Heart right ventricle (tissue), 16 donors: ENCODE measurements around the gene APPL2. TPM values are rescaled to one million over a fixed set of nuclear protein-coding genes. Genes with fewer than 3 reads are reported as not detected.

Experiments
- ATAC-seq, 8 donors: fragments of 200-7000 bp; cut with Tn5 transposase; one replicate each; pipeline ENCODE4 v1.9.1; 2020; ENCODE audit warnings: mild to moderate bottlenecking in 8 of 8, moderate library complexity in 8 of 8, moderate number of reproducible peaks in 1 of 8
- DNase-seq, 2 donors: peaks; one replicate each; pipeline ENCODE4 v3.0.0-alpha.2; 2020
- H3K27ac ChIP-seq, 10 donors: fragments of 200-600 bp; sonication (generic) in 2 of 10; one replicate each; pipeline versions ENCODE4 v1.5.0 to v1.8.0; 2020 to 2022; ENCODE audit warnings: mild to moderate bottlenecking in 3 of 10
- H3K27me3 ChIP-seq, 7 donors: fragments of 200-600 bp; one replicate each; pipeline ENCODE4 v1.8.0; 2021 to 2022; ENCODE audit warnings: mild to moderate bottlenecking in 2 of 7
- H3K36me3 ChIP-seq, 9 donors: fragments of 200-600 bp; sonication (generic) in 1 of 9; one replicate each; pipeline versions ENCODE4 v1.5.0 to v1.8.0; 2020 to 2022; ENCODE audit warnings: mild to moderate bottlenecking in 2 of 9
- H3K4me1 ChIP-seq, 9 donors: fragments of 200-600 bp; sonication (generic) in 1 of 9; one replicate each; pipeline versions ENCODE4 v1.5.0 to v1.8.0; 2020 to 2022; ENCODE audit warnings: mild to moderate bottlenecking in 4 of 9
- H3K4me3 ChIP-seq, 10 donors: fragments of 200-600 bp; sonication (generic) in 2 of 10; one replicate each; pipeline versions ENCODE4 v1.5.0 to v1.8.0; 2020 to 2022; ENCODE audit warnings: mild to moderate bottlenecking in 7 of 10, moderate library complexity in 2 of 10
- H3K9me3 ChIP-seq, 11 donors: fragments of 200-600 bp in 10 of 11; sonication (generic) in 2 of 11; one replicate each; pipeline versions ENCODE4 v1.5.0 to v1.8.0; 2013 to 2022; ENCODE audit warnings: mild to moderate bottlenecking in 2 of 11, control low read depth in 1 of 11, moderate library complexity in 1 of 11
- CTCF ChIP-seq, 9 donors: fragments of 200-600 bp; sonication (generic) in 2 of 9; IDR thresholded peaks; one replicate each; pipeline versions ENCODE4 v1.5.0 to v1.8.0; 2021 to 2022; ENCODE audit warnings: antibody characterized with exemption in 9 of 9, mild to moderate bottlenecking in 5 of 9, moderate library complexity in 1 of 9
- WGBS, 2 donors: extraction: QIAGEN DNeasy Blood & Tissue Kit; methylation state at CpG; one replicate each; pipeline ENCODE4 v1.1.7; 2013; ENCODE audit warnings: inconsistent platforms in 1 of 2; 5-methylcytosine and 5-hydroxymethylcytosine counted together
- intact Hi-C, 10 donors: fragments of 100-400 bp; cut with DNase I; formaldehyde crosslinking; loops; one replicate each; pipeline versions ENCODE4 v1.11.1 to v1.14.2; 2022
- long read RNA-seq, 3 donors: library from polyadenylated mRNA; unstranded; transcript quantifications; one replicate each; pipeline ENCODE4 v2.0.0, GENCODE V29; 2020 to 2021
- polyA plus RNA-seq, 2 donors: library from polyadenylated mRNA; stranded (reverse); fragments of 200-250 nt; gene quantifications; one replicate each; pipeline ENCODE4 v1.2.3, GENCODE V29; 2013
- total RNA-seq, 10 donors: library from RNA; stranded (reverse); fragmentation: NEBNext Ultra II Directional in 3 of 10; extraction: Animal tissue kit (Norgen Biotek cat#: 25700) in 3 of 10; gene quantifications; one replicate each; pipeline versions ENCODE4 v1.2.1 to v1.2.4, GENCODE V29; 2021 to 2023
- donor health status: Arrhythmogenic right ventricular cardiomyopathy.
- donor health status: ischemic (EF 13 %, LVEDD 7.1; RV severe dilation, severe dysfunction).
- donor health status: healthy with polysubstance abuse.
- donor health status: DM: no; HTN: yes; CAD: no.
- donor health status: DM: no; HTN: no; CAD: no.
- donor health status: ischemic (EF 25% LVEDD 6.9; RV normal size, moderate dysfunction).
- donor health status: ischemic (EF 25% LVEDD 5.7; RV mildly dilated, moderate dysfunction).
- donor health status: healthy.
- donor health status: DM: yes; HTN: yes; CAD: no.
- donor health status: Ischemic cardiomyopathy.
- donor health status: ischemic (EF 35%, LVEDD 5.7; RV mildly dilated, moderate dysfunction).
- donor health status: nonischemic (EF 11% LVEDD 7.7; RV severe dilation, severe dysfunction).
- donor health status: DM: yes; HTN: yes; CAD: no.
- donor health status: PGD.
- donor health status: ischemic (EF 29% LVEDD 5.4; RV normal size, mild dysfunction).
- donor health status: nonischemic (EF 23%, LVEDD 6.1; RV moderate dilation, normal function).

The APPL2 gene
- 10 to 100 TPM; 14.1 to 28.9 (median 19.4) TPM for total RNA-seq
- polyA plus RNA-seq, result 10 to 100 TPM in 1 of 2 donors, 1 to 10 TPM in 1; 8.4 to 15.2 TPM
- long read RNA-seq, donor 1, transcript APPL2-201 (21 exons, 3,239 nt), result major isoform, 51 of 71 reads
- long read RNA-seq, donor 1, partial matches to known transcripts, result 2 of 71 reads
- long read RNA-seq, donor 1, other reads (novel, unspliced or antisense), result 15 of 71 reads
- long read RNA-seq, donor 2, transcript APPL2-201 (21 exons, 3,239 nt), result major isoform, 72 of 97 reads
- long read RNA-seq, donor 2, partial matches to known transcripts, result 9 of 97 reads
- long read RNA-seq, donor 2, other reads (novel, unspliced or antisense), result 14 of 97 reads
- long read RNA-seq, donor 3, transcript APPL2-201 (21 exons, 3,239 nt), result major isoform, 62 of 88 reads
- long read RNA-seq, donor 3, partial matches to known transcripts, result 8 of 88 reads
- long read RNA-seq, donor 3, other reads (novel, unspliced or antisense), result 17 of 88 reads

- ATAC-seq (peak; percentile 93 to 98 (median 96)), DNase-seq (peak; percentile 94)
- peaks cover 0 to 7% (median 0%) of the 10 kb centered on the region in 9 donors for H3K36me3 ChIP-seq
- no peaks in the 10 kb centered on the region for H3K9me3 ChIP-seq
- peaks cover 9 to 54% (median 43%) of the 10 kb centered on the region in 9 donors for H3K4me1 ChIP-seq
- H3K4me3 ChIP-seq, result peak within 1 kb of the TSS; percentile 58 to 99 (median 86)
- H3K27me3 ChIP-seq, result no peaks in the 10 kb centered on the region
- TF ChIP-seq CTCF (IDR thresholded peaks at IDR 0.05), result peak; percentile 7 to 57 (median 44)
- H3K27ac ChIP-seq, result peak within 1 kb of the TSS; percentile 91 to 98 (median 96)
- intact Hi-C loops, result no loop called here
- 0 to 1% methylated on average over 74 to 80 of the region's 80 CpGs for WGBS, 2 donors
Measured at GRCh38 chr12:105235732-105236476, at the start of gene APPL2. Gene APPL2 (minus strand): TSS chr12:105236174. CDS start chr12:105236012, 162 bp downstream.

GRCh38 chr12:105285378-105285777 is 49.4 kb upstream of the APPL2 start:
- H3K4me1 ChIP-seq, result no peaks in the 10 kb centered on the region
- ATAC-seq (no peak), DNase-seq (no peak)
- peaks cover 0 to 38% (median 0%) of the 10 kb centered on the region in 7 donors for H3K27me3 ChIP-seq
- no peak overlapping the region for H3K4me3 ChIP-seq
- H3K27ac ChIP-seq, result no peak overlapping the region
- 74 to 86% methylated on average over 1 of the region's 1 CpG for WGBS, 2 donors
- intact Hi-C loops, result loop anchor here in 1 of 10 donors (10.0 kb wide), 1 partner anchor 99 kb away; no protein-coding TSS in a partner anchor
- H3K36me3 ChIP-seq, result no peaks in the 10 kb centered on the region
- H3K9me3 ChIP-seq, result no peaks in the 10 kb centered on the region
- no peak for TF ChIP-seq CTCF (IDR thresholded peaks at IDR 0.05)

GRCh38 chr12:105281694-105282049 is 45.7 kb upstream of the APPL2 start:
- no peak for ATAC-seq
- WGBS, 2 donors, result 92 to 97% methylated on average over 1 of the region's 1 CpG
- no peak for DNase-seq
- TF ChIP-seq CTCF (IDR thresholded peaks at IDR 0.05), result no peak
- Histone ChIP-seq H3K36me3 (no peaks in the 10 kb centered on the region), H3K9me3 (no peaks in the 10 kb centered on the region), H3K4me1 (no peaks in the 10 kb centered on the region), H3K27me3 (peaks cover 0 to 27% (median 0%) of the 10 kb centered on the region in 7 donors), H3K27ac (no peak overlapping the region), H3K4me3 (no peak overlapping the region)
- intact Hi-C loops, result loop anchor here in 2 of 10 donors (5.0 to 10.0 kb wide), 2 partner anchors 101 to 103 kb away; no protein-coding TSS in a partner anchor

GRCh38 chr12:105280966-105281693 is 45.2 kb upstream of the APPL2 start:
- Histone ChIP-seq H3K4me3 (no peak overlapping the region), H3K36me3 (no peaks in the 10 kb centered on the region), H3K9me3 (no peaks in the 10 kb centered on the region), H3K27me3 (peaks cover 0 to 23% (median 0%) of the 10 kb centered on the region in 7 donors), H3K4me1 (no peaks in the 10 kb centered on the region), H3K27ac (no peak overlapping the region)
- DNase-seq, result no peak
- ATAC-seq, result no peak
- intact Hi-C loops, result loop anchor here in 2 of 10 donors (5.0 to 10.0 kb wide), 2 partner anchors 101 to 104 kb away; no protein-coding TSS in a partner anchor
- TF ChIP-seq CTCF (IDR thresholded peaks at IDR 0.05), result no peak
- 78% methylated on average over 6 of the region's 6 CpGs for WGBS, 2 donors
